WERI-Rb-1 (cell line): ENCODE measurements around the gene LAMC1.

Source experiments
- DNase-seq: peaks from one replicate; pipeline ENCODE4 v3.0.0-alpha.2; 2020
- H3K27ac ChIP-seq: fragments of 250-450 bp; sonication (Bioruptor Pico); 2 replicates; pipeline ENCODE4 v1.5.1; 2020; ENCODE audit warnings: mild to moderate bottlenecking, moderate library complexity
- H3K27me3 ChIP-seq: fragments of 250-450 bp; sonication (Bioruptor Pico); 2 replicates; pipeline ENCODE4 v1.5.1; 2021; ENCODE audit warnings: mild to moderate bottlenecking, low read depth, moderate library complexity; ENCODE audit not compliant: insufficient read depth, severe bottlenecking
- H3K36me3 ChIP-seq: fragments of 250-450 bp; sonication (Bioruptor Pico); 2 replicates; pipeline ENCODE4 v1.5.1; 2020; ENCODE audit warnings: mild to moderate bottlenecking, moderate library complexity
- H3K4me3 ChIP-seq: 2 replicates; pipeline ENCODE4 v1.5.1; 2011; ENCODE audit warnings: low read depth, mild to moderate bottlenecking, control low read depth, low read length
- H3K9me3 ChIP-seq: fragments of 250-450 bp; sonication (Bioruptor Pico); 2 replicates; pipeline ENCODE4 v1.5.1; 2021; ENCODE audit warnings: mild to moderate bottlenecking, moderate library complexity; ENCODE audit not compliant: severe bottlenecking
- CTCF ChIP-seq: IDR thresholded peaks from 2 replicates; pipeline ENCODE4 v1.5.1; 2011; ENCODE audit warnings: low read depth, mild to moderate bottlenecking, control low read depth, inconsistent platforms, low read length

LAMC1 gene

GRCh38 chr1:183139281-183139942 lies 116.2 kb downstream of the LAMC1 start:
- Histone ChIP-seq H3K27ac (no peak overlapping the region), H3K36me3 (no peaks in the 10 kb centered on the region), H3K4me3 (no peak overlapping the region), H3K27me3 (no peaks in the 10 kb centered on the region), H3K9me3 (no peaks in the 10 kb centered on the region)
- no peak for TF ChIP-seq CTCF
- no peak for DNase-seq

- no peak for DNase-seq
- H3K9me3 ChIP-seq, result no peaks in the 10 kb centered on the region
- H3K36me3 ChIP-seq, result no peaks in the 10 kb centered on the region
- no peak overlapping the region for H3K27ac ChIP-seq
- H3K27me3 ChIP-seq, result no peaks in the 10 kb centered on the region
- H3K4me3 ChIP-seq, result no peak overlapping the region
- no peak for TF ChIP-seq CTCF
Observed at GRCh38 chr1:183140633-183141032, 117.4 kb downstream of the LAMC1 start.

- Histone ChIP-seq H3K27ac (no peak overlapping the region), H3K9me3 (no peaks in the 10 kb centered on the region), H3K4me3 (no peak overlapping the region), H3K36me3 (no peaks in the 10 kb centered on the region), H3K27me3 (no peaks in the 10 kb centered on the region)
- no peak for TF ChIP-seq CTCF
- no peak for DNase-seq
Observed at GRCh38 chr1:183142171-183142570, 119.0 kb downstream of the LAMC1 start.

GRCh38 chr1:183143576-183144315 lies 120.5 kb downstream of the LAMC1 start:
- Histone ChIP-seq H3K27me3 (no peaks in the 10 kb centered on the region), H3K4me3 (no peak overlapping the region), H3K9me3 (no peaks in the 10 kb centered on the region), H3K27ac (no peak overlapping the region), H3K36me3 (no peaks in the 10 kb centered on the region)
- no peak for DNase-seq
- TF ChIP-seq CTCF, result no peak

GRCh38 chr1:183144752-183145151 lies 121.5 kb downstream of the LAMC1 start:
- Histone ChIP-seq H3K27me3 (no peaks in the 10 kb centered on the region), H3K27ac (no peak overlapping the region), H3K4me3 (no peak overlapping the region), H3K9me3 (no peaks in the 10 kb centered on the region), H3K36me3 (no peaks in the 10 kb centered on the region)
- TF ChIP-seq CTCF, result no peak
- DNase-seq, result no peak
